DOHH2 (cell line): ENCODE results near the gene EPHA8.

Experiments
- H3F3A ChIP-seq: fragments of 200-600 bp; sonication (generic), shearing (Covaris generic); 2 replicates; pipeline ENCODE4 v1.6.0; 2016; ENCODE audit warnings: antibody characterized with exemption, mild to moderate bottlenecking; ENCODE audit not compliant: control insufficient read depth, insufficient read depth
- H3K27ac ChIP-seq: fragments of 200-600 bp; sonication (generic); 2 replicates; pipeline ENCODE4 v1.5.1; 2014; ENCODE audit warnings: low read depth, mild to moderate bottlenecking, low read length, moderate library complexity
- H3K27me3 ChIP-seq: fragments of 200-600 bp; sonication (generic); 2 replicates; pipeline ENCODE4 v1.6.1; 2014; ENCODE audit warnings: mild to moderate bottlenecking, low read length, mixed read lengths; ENCODE audit not compliant: control insufficient read depth
- H3K36me3 ChIP-seq: fragments of 200-600 bp; sonication (generic); 2 replicates; pipeline ENCODE4 v1.6.1; 2014; ENCODE audit warnings: mild to moderate bottlenecking, low read length, moderate library complexity, mixed read lengths; ENCODE audit not compliant: control insufficient read depth
- H3K4me1 ChIP-seq: fragments of 200-600 bp; sonication (generic); 2 replicates; pipeline ENCODE4 v1.6.1; 2014; ENCODE audit warnings: mild to moderate bottlenecking, low read length, mixed read lengths; ENCODE audit not compliant: control insufficient read depth
- H3K4me2 ChIP-seq: fragments of 200-600 bp; sonication (generic); 2 replicates; pipeline ENCODE4 v1.6.0; 2014; ENCODE audit warnings: mild to moderate bottlenecking, low read length, moderate library complexity
- H3K4me3 ChIP-seq: fragments of 200-600 bp; sonication (generic); 2 replicates; pipeline ENCODE4 v1.5.1; 2014; ENCODE audit warnings: mild to moderate bottlenecking, low read length, mixed read lengths
- H3K79me2 ChIP-seq: fragments of 200-600 bp; sonication (generic); 2 replicates; pipeline ENCODE4 v1.6.1; 2014; ENCODE audit warnings: mild to moderate bottlenecking, low read length, mixed read lengths; ENCODE audit not compliant: control insufficient read depth
- H3K9me2 ChIP-seq: fragments of 200-600 bp; sonication (generic); replicated peaks from 2 replicates; pipeline ENCODE4 v1.6.1; 2014; ENCODE audit warnings: mild to moderate bottlenecking, low read length, mixed read lengths; ENCODE audit not compliant: control insufficient read depth
- H3K9me3 ChIP-seq: fragments of 200-600 bp; sonication (generic); 2 replicates; pipeline ENCODE4 v1.6.1; 2014; ENCODE audit warnings: antibody characterized with exemption, low read length, mixed read lengths; ENCODE audit not compliant: control insufficient read depth, insufficient read depth
- H4K20me1 ChIP-seq: fragments of 200-600 bp; sonication (generic); 2 replicates; pipeline ENCODE4 v1.6.0; 2014; ENCODE audit warnings: low read depth, mild to moderate bottlenecking, antibody characterized with exemption, low read length, moderate library complexity; ENCODE audit not compliant: control insufficient read depth, insufficient read depth
- CTCF ChIP-seq: fragments of 200-600 bp; sonication (generic); IDR thresholded peaks from one replicate; pipeline ENCODE4 v1.5.1; 2014; ENCODE audit warnings: antibody characterized with exemption, mild to moderate bottlenecking, low read depth, low read length; ENCODE audit not compliant: poor library complexity, severe bottlenecking
- EZH2phosphoT487 ChIP-seq: fragments of 200-600 bp; sonication (generic); IDR thresholded peaks from 2 replicates; pipeline ENCODE4 v1.6.1; 2017; ENCODE audit warnings: borderline replicate concordance, mild to moderate bottlenecking, antibody characterized with exemption, low read length, moderate library complexity, mixed read lengths

The EPHA8 gene

DNA sequence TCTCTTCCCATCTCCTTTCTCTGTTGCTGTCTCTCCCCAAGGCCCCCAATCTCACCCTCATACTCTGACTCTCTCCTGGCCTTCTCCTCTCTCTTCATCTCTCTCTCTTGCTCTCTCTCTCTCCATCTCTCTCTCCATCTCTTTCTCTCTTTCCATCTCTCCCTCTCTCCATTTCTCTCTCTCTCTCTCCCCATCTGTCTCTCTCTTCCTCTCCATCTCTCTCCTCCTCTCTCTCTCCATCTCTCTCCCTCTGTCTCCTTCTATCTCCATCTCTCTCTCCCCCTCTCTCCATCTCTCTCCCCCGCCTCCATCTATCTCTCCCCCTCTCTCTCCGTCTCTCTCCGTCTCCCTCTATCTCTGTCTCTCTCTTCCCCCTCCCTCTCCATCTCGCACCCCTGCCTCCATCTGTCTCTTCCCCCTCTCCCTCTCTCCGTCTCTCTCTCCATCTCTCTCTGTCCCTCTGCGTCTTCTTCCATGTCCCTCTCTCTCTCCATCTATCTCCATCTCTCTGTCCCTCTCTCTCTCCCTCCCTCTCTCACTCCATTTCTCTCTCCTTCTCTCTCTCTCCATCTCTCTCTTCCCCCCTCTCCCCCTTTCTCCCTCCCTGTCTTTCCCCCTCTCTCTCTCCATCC, 16.0 kb upstream of the EPHA8 start:
- no peaks in the 10 kb centered on the region for H3K4me1 ChIP-seq
- H3K4me2 ChIP-seq: no peak overlapping the region
- no peaks in the 10 kb centered on the region for H3K9me2 ChIP-seq
- H3K9me3 ChIP-seq: no peaks in the 10 kb centered on the region
- H3K79me2 ChIP-seq: no peaks in the 10 kb centered on the region
- H3K27me3 ChIP-seq: no peaks in the 10 kb centered on the region
- no peaks in the 10 kb centered on the region for H3K36me3 ChIP-seq
- no peaks in the 10 kb centered on the region for H4K20me1 ChIP-seq
- TF ChIP-seq EZH2phosphoT487 (no peak), CTCF (no peak)
- no peak overlapping the region for H3K27ac ChIP-seq
- H3K4me3 ChIP-seq: no peak overlapping the region
- H3F3A ChIP-seq: no peaks in the 10 kb centered on the region

DNA sequence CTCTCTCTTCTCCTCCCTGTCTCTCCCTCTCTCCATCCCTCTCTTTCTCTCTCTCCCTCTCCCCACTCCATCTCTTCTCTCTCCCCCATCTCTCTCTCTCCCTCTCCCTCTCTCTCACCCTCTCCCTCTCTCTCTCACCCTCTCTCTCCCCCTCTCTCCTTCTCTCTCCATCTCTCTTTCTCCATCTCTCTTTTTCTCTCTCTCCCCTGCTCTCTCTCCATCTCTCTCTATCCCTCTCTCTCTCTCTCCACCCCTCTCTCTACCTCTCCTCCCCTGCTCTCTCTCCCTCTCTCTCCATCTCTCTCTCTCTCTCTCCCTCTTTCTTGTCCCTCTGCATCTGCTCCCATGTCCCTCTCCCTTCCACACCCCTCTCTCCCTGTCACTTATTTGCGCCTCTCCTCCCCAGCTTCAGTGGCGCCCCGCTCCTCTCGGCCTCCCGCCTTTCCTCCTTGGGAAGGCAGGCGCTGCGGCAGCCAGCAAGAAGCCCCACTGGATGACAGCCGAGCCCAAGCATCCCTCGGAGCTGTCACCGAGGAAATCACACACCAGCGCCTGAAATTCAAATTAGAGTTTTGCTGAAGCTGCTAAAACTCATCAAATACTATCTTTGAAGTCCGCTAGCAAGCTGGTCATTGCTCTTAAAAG, 15.3 kb upstream of the EPHA8 start:
- H3K9me3 ChIP-seq: no peaks in the 10 kb centered on the region
- H3K27ac ChIP-seq: no peak overlapping the region
- no peaks in the 10 kb centered on the region for H4K20me1 ChIP-seq
- no peaks in the 10 kb centered on the region for H3K79me2 ChIP-seq
- no peak overlapping the region for H3K4me2 ChIP-seq
- no peaks in the 10 kb centered on the region for H3K9me2 ChIP-seq
- no peak for TF ChIP-seq CTCF
- TF ChIP-seq EZH2phosphoT487: no peak
- H3K27me3 ChIP-seq: no peaks in the 10 kb centered on the region
- H3F3A ChIP-seq: no peaks in the 10 kb centered on the region
- H3K4me3 ChIP-seq: no peak overlapping the region
- H3K36me3 ChIP-seq: no peaks in the 10 kb centered on the region
- no peaks in the 10 kb centered on the region for H3K4me1 ChIP-seq

- no peaks in the 10 kb centered on the region for H3K9me3 ChIP-seq
- no peaks in the 10 kb centered on the region for H3K36me3 ChIP-seq
- TF ChIP-seq CTCF (no peak), EZH2phosphoT487 (no peak)
- no peak overlapping the region for H3K4me2 ChIP-seq
- no peaks in the 10 kb centered on the region for H3K9me2 ChIP-seq
- no peaks in the 10 kb centered on the region for H3K27me3 ChIP-seq
- no peaks in the 10 kb centered on the region for H4K20me1 ChIP-seq
- H3K4me3 ChIP-seq: no peak overlapping the region
- no peak overlapping the region for H3K27ac ChIP-seq
- H3K4me1 ChIP-seq: no peaks in the 10 kb centered on the region
- H3K79me2 ChIP-seq: no peaks in the 10 kb centered on the region
- H3F3A ChIP-seq: no peaks in the 10 kb centered on the region
These were observed 13.3 kb upstream of the EPHA8 start for GRCh38 chr1:22550021-22550420.
